Stimulated activated memory B cell treated with anti-CD40 and anti-IgM and Interleukin-4, amounts not matched to agents 10 μg/mL and 1 μg/mL and 100 μg/mL, for 72 hours (primary cell): ENCODE results near the gene SELP.
A peak's percentile ranks its signal among the peaks of the same experiment; 100 is the strongest.

ENCODE experiments used
- ATAC-seq: fragments of 150-1000 bp; cut with Tn5 transposase; 2 replicates; pipeline ENCODE4 v1.10.0; 2021
- H3K27ac Mint-ChIP-seq: one replicate; pipeline ENCODE4 v1.8.0; 2022; ENCODE audit warnings: mild to moderate bottlenecking, mixed read lengths
- H3K27me3 Mint-ChIP-seq: one replicate; pipeline ENCODE4 v1.8.0; 2022; ENCODE audit warnings: mixed read lengths
- H3K36me3 Mint-ChIP-seq: one replicate; pipeline ENCODE4 v1.8.0; 2022; ENCODE audit warnings: mixed read lengths
- H3K4me1 Mint-ChIP-seq: one replicate; pipeline ENCODE4 v1.8.0; 2022; ENCODE audit warnings: mixed read lengths
- H3K4me3 Mint-ChIP-seq: one replicate; pipeline ENCODE4 v1.8.0; 2022; ENCODE audit warnings: mild to moderate bottlenecking, moderate library complexity, mixed read lengths
- H3K9me3 Mint-ChIP-seq: one replicate; pipeline ENCODE4 v1.8.0; 2022; ENCODE audit warnings: mixed read lengths

SELP gene

DNA sequence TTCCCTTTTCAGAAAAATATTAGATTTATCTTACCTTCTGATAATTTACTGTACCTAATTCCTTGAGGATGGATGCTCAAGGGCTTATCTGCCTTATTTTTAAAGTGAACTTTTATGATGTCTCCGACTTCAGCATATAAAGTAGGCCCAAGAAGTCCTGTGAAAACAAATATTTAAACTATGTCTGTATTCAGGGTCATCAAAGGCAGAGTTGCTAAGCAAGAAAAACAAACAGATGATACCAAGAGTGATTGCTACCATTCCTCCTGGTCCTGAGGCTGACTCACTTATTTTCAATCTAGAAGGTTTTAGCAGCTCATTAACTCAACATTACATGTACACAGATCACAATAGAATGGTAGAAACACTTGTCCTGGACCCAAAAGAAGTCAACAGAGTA is 57.7 kb downstream of the SELP start:
- ATAC-seq = no peak
- H3K4me3 Mint-ChIP-seq = no peak overlapping the region
- peaks cover 11% of the 10 kb centered on the region for H3K27me3 Mint-ChIP-seq
- no peak overlapping the region for H3K27ac Mint-ChIP-seq
- no peaks in the 10 kb centered on the region for H3K9me3 Mint-ChIP-seq
- no peaks in the 10 kb centered on the region for H3K4me1 Mint-ChIP-seq
- H3K36me3 Mint-ChIP-seq = no peaks in the 10 kb centered on the region

DNA sequence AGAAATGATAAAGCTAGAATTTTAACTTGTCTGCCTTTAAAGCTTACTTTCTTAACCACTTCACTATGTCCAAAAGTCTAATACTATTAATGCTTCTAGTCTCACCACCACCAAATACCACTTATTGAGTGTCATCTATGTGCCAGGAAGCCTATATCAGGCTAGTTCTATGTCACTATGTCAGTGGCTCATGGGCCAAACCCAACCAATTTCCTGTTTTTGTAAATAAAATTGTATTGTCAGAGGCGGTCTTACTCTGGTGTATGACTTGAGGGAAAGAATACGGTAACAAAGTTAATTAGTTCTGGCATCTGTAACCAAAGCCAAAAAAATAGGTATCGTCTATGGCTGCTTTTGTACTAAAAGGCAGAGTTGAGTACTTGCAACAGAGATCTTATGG is 58.5 kb downstream of the SELP start:
- Mint-ChIP-seq H3K27me3 (peaks cover 11% of the 10 kb centered on the region), H3K9me3 (no peaks in the 10 kb centered on the region), H3K4me1 (no peaks in the 10 kb centered on the region), H3K36me3 (no peaks in the 10 kb centered on the region), H3K27ac (no peak overlapping the region), H3K4me3 (no peak overlapping the region)
- ATAC-seq = no peak

DNA sequence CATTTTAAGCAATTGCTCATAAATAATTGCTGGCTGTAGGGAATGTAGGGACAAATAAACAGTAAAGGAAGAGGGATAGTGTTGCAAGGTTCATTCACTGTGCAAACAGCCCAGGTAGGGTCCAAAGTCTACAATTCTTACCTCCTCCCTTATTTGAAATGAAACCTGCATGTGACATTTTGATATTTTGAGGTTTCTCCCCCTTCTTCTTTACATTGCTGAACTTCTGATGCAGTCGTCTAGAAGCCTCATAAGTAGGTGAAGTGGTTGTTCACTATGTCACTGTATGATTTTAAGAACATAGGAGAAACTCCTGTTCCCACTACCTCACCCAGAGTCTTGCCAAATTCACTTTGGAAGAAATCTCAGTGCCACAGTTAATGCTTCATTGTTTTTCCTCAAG is 59.8 kb downstream of the SELP start:
- H3K27me3 Mint-ChIP-seq = peaks cover 6% of the 10 kb centered on the region
- no peak overlapping the region for H3K27ac Mint-ChIP-seq
- H3K36me3 Mint-ChIP-seq = no peaks in the 10 kb centered on the region
- no peaks in the 10 kb centered on the region for H3K4me1 Mint-ChIP-seq
- no peak overlapping the region for H3K4me3 Mint-ChIP-seq
- no peak for ATAC-seq
- no peaks in the 10 kb centered on the region for H3K9me3 Mint-ChIP-seq

DNA sequence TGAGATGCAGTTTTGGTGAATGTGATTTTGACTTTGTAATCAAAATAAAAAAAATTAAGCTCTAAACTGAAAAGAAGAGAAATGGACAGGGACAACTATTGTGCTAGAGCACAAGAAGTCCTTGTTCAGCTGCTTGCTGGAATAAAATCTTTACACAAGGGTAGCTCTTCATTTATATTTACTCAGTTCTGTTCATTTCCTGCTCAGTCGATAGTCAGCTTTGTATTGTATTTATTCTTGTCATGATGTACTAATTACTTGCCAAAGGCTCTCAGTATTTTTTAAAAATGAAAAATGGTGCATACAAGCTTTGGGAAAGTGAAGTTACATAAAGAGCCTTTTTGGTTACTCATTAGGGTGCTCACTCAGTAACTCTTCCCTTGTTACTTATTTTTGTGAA is 61.4 kb downstream of the SELP start:
- Mint-ChIP-seq H3K9me3 (peaks cover 3% of the 10 kb centered on the region), H3K27ac (no peak overlapping the region), H3K4me3 (no peak overlapping the region), H3K27me3 (peaks cover 19% of the 10 kb centered on the region), H3K4me1 (no peaks in the 10 kb centered on the region), H3K36me3 (peaks cover 6% of the 10 kb centered on the region)
- no peak for ATAC-seq

DNA sequence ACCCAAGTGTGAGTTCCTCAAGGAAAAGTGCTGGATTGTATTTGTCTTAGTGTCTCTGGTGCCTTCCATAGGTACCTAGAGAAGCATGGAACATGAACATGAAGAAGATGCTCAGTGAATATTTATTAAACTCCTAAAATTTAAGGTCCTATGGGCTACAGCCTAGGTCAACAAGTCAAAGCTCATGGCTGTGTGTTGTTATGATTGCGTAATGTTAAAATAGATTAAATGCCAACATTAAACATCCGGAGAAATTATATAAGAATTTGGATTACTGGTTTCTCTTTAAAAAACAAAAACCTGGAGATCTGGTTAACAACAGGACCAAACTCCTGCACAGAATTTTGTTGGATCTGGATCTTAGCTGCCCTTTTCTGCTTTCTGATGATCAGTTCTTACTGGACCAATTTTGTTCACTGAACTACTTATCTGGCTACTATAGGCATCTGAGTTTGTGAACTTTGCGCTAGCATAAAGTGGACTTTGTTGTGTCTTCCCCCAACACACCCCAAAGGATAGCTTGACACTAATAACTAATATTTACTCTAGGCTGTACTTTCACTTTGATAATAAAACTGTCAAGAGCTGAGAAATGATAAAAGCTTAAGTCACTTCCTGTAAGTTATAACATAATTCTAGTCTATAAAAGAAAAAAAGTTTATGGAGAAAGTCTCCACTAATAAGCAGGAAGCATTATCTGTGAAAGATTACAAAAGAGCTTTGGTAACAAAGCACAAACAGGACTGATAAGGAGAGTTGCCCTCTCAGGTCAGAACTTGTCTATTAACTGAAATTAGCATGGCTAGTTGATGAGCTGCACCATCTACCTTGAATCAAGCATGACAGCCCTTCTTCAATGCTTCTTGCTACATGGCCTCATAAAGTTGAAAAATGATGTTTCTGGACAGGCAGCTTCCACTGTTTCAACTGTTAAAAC is 64.3 kb downstream of the SELP start:
- H3K36me3 Mint-ChIP-seq = peaks cover 13% of the 10 kb centered on the region
- no peaks in the 10 kb centered on the region for H3K4me1 Mint-ChIP-seq
- H3K4me3 Mint-ChIP-seq = no peak overlapping the region
- no peak for ATAC-seq
- H3K27me3 Mint-ChIP-seq = peaks cover 36% of the 10 kb centered on the region
- peaks cover 12% of the 10 kb centered on the region for H3K9me3 Mint-ChIP-seq
- no peak overlapping the region for H3K27ac Mint-ChIP-seq

DNA sequence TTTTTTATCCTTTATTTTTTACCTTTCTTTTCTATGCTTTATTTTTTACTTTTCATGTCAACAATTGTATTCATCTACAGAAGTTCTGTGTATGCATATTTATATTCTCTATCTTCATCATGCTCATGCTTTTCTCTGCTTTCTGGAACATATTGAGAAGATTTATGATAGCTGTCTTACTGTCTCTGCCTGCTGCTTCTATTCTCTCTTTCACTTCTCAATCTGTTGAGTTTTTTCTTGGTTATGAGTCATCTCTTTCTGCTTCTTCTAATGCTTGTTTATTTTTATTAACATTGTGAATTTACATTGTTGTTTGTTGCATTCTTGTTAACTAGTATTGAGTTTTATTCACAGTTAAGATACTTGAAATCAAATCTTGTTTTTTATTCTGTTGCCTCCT is 66.3 kb downstream of the SELP start:
- Mint-ChIP-seq H3K4me3 (no peak overlapping the region), H3K4me1 (no peaks in the 10 kb centered on the region), H3K27ac (no peak overlapping the region), H3K36me3 (peaks cover 13% of the 10 kb centered on the region), H3K27me3 (peaks cover 36% of the 10 kb centered on the region), H3K9me3 (peaks cover 12% of the 10 kb centered on the region)
- ATAC-seq = no peak

DNA sequence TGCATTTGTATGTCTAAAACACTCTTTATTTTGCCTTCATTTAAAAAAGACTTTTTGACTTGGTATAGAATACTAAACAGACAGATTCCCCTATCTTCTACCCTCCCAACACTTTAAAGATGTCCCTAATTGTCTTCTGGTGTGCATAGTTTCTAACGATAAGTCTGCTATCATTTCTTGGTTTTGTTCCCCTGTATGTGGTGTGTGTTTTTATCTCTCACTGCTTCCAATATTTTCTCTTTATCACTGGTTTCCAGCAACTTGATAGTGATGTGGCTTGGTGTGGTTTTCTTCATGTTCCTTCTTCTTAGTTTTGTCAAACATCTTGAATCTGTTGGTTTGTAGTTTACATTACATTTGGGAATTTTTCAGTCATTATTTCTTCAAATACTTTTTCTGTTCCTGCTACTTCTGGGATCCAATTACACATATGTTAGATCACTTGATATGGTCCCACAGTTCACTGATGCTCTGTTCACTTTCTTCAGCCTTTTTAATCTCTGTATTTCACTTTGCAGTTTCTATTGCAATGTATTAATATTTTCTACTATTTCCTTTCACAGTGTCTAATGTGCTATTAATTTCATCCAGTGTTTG is 66.8 kb downstream of the SELP start:
- H3K27me3 Mint-ChIP-seq = peaks cover 36% of the 10 kb centered on the region
- H3K4me1 Mint-ChIP-seq = no peaks in the 10 kb centered on the region
- ATAC-seq = no peak
- H3K4me3 Mint-ChIP-seq = no peak overlapping the region
- H3K9me3 Mint-ChIP-seq = peaks cover 12% of the 10 kb centered on the region
- peaks cover 13% of the 10 kb centered on the region for H3K36me3 Mint-ChIP-seq
- no peak overlapping the region for H3K27ac Mint-ChIP-seq

DNA sequence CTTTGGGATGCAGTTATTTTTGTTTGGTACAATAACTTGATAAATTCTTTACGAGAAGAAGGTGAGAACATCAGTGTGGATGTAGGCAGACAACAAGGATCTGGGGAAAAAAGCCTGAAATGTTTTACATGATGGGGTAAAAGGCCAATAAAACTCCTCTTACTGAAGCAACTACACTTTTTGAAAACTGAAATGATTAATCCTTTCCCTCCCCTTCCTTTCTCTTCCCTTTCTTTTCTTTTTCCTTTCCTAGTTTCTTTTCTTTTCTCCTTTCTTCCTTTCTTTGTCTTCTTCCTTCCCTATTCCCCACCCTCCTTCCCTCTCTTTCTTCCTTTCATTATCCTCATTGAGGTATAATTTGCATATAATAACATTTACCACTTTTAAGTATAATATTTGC is 68.2 kb downstream of the SELP start:
- Mint-ChIP-seq H3K27ac (no peak overlapping the region), H3K36me3 (peaks cover 13% of the 10 kb centered on the region), H3K4me1 (no peaks in the 10 kb centered on the region), H3K9me3 (peaks cover 12% of the 10 kb centered on the region), H3K4me3 (no peak overlapping the region), H3K27me3 (peaks cover 36% of the 10 kb centered on the region)
- no peak for ATAC-seq

DNA sequence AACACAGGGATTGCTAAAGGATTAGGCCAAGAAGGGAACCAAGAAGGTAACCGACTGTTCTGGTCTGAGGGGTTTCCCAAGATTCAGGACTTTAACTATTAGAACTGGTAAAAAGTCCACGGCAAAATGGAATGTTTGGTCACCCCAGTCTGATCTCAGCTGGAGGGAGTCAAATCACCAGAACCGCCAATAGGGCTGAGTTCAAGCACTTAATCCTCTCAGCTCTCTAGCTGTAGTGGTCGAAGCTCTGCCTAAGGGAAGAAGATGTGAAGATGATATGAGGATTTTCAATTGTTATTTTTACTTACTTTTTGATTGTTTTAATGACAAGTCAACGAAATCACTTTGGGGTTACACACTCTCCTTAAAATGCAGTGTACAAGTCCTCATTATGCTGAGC is 72.8 kb downstream of the SELP start:
- no peaks in the 10 kb centered on the region for H3K36me3 Mint-ChIP-seq
- H3K4me3 Mint-ChIP-seq = no peak overlapping the region
- H3K9me3 Mint-ChIP-seq = no peaks in the 10 kb centered on the region
- ATAC-seq = no peak
- H3K4me1 Mint-ChIP-seq = no peaks in the 10 kb centered on the region
- no peak overlapping the region for H3K27ac Mint-ChIP-seq
- H3K27me3 Mint-ChIP-seq = peaks cover 3% of the 10 kb centered on the region

DNA sequence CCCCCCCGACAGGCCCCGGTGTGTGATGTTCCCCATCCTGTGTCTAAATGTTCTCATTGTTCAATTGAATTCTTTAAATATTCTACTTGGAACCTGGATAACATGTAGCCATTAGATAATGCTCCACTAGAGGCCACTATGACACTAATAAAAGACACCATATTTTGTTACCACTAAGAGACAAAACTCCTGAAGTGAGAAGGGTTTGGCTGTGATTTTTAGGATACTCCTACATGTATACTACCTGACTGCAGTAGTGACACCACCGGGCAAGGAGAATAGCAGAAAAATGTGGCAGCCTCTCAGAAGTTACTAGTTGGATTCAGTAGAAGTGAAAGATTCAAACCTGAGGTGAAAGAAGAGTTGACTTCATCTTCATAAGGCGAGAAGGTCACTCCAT is 79.6 kb downstream of the SELP start:
- Mint-ChIP-seq H3K27me3 (no peaks in the 10 kb centered on the region), H3K27ac (no peak overlapping the region), H3K9me3 (no peaks in the 10 kb centered on the region), H3K4me1 (no peaks in the 10 kb centered on the region), H3K4me3 (no peak overlapping the region), H3K36me3 (no peaks in the 10 kb centered on the region)
- peak; percentile 56 for ATAC-seq

DNA sequence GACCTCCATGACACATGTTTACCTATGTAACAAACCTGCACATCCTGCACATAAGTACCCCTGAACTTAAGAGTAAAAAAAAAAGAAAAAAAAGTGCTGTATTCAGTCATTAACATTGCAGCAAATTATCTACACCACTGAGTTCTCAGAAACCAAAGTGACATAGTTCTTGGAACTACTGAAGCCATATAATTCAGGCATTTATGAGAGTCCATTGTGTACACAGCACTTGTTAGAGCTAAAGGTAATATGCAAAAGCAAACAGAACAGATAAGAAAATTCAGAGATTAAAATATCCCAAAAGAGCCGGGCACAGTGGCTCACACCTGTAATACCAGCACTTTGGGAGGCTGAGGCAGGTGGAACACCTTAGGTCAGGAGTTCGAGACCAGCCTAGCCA is 81.6 kb downstream of the SELP start:
- no peak for ATAC-seq
- no peak overlapping the region for H3K4me3 Mint-ChIP-seq
- no peaks in the 10 kb centered on the region for H3K36me3 Mint-ChIP-seq
- no peaks in the 10 kb centered on the region for H3K4me1 Mint-ChIP-seq
- no peak overlapping the region for H3K27ac Mint-ChIP-seq
- H3K9me3 Mint-ChIP-seq = no peaks in the 10 kb centered on the region
- H3K27me3 Mint-ChIP-seq = no peaks in the 10 kb centered on the region

DNA sequence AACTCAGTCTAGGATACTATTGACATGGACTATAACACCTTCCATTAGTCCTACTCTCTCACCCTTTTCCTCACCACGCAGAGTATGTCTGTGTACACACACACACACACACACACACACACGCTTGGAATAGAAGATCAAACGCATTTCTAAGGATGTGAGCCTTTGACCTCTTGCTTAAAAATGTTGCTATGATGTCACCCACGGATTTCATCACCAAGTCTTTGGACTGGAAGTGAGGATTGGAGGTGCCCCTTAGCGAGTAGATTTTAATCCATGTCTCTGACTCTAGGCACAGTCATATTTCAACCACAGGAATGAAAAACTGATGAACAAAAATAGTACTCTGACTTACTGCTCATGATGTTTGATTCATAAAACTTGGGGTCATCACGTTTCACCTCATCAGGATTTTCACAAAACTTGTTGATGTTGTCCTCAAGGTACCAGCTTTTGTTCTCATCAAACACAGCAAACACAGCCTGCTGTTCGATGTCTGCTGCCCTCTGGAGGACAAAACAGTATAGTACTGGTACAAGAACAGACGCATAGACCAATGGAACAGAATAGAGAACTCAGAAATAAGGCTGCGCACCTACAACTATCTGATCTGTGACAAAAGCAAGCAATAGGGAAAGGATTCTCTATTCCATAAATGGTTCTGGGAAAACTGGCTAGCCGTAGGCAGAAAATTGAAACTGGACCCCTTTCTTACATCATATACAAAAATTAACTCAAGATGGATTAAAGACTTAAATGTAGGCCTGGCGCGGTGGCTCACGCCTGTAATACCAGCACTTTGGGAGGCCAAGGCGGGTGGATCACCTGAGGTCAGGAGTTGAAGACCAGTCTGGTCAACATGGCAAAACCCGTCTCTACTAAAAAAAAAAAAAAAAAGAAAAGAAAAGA is 83.6 kb downstream of the SELP start:
- no peaks in the 10 kb centered on the region for H3K9me3 Mint-ChIP-seq
- H3K4me1 Mint-ChIP-seq = no peaks in the 10 kb centered on the region
- no peaks in the 10 kb centered on the region for H3K27me3 Mint-ChIP-seq
- no peak overlapping the region for H3K4me3 Mint-ChIP-seq
- no peaks in the 10 kb centered on the region for H3K36me3 Mint-ChIP-seq
- ATAC-seq = peak; percentile 76
- no peak overlapping the region for H3K27ac Mint-ChIP-seq

DNA sequence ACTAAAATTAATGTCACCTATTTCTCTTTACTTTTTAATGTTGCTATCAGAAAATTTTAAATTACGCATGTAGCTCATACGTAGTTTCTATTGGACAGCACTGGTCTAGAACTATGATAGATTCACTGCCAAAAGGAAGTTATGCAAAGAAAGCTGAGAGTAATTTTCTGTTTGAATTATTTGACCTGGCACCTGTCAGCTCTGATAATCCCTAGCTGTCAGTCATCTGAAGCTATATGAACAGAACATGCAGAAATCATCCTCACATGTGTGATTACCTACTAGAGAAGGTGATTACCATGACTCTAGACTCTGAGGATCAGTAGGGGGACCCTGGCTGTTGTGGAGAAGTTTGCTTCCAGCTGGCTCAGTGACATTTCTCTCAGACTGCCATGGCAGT is 84.5 kb downstream of the SELP start:
- Mint-ChIP-seq H3K4me1 (no peaks in the 10 kb centered on the region), H3K36me3 (no peaks in the 10 kb centered on the region), H3K27ac (no peak overlapping the region)

DNA sequence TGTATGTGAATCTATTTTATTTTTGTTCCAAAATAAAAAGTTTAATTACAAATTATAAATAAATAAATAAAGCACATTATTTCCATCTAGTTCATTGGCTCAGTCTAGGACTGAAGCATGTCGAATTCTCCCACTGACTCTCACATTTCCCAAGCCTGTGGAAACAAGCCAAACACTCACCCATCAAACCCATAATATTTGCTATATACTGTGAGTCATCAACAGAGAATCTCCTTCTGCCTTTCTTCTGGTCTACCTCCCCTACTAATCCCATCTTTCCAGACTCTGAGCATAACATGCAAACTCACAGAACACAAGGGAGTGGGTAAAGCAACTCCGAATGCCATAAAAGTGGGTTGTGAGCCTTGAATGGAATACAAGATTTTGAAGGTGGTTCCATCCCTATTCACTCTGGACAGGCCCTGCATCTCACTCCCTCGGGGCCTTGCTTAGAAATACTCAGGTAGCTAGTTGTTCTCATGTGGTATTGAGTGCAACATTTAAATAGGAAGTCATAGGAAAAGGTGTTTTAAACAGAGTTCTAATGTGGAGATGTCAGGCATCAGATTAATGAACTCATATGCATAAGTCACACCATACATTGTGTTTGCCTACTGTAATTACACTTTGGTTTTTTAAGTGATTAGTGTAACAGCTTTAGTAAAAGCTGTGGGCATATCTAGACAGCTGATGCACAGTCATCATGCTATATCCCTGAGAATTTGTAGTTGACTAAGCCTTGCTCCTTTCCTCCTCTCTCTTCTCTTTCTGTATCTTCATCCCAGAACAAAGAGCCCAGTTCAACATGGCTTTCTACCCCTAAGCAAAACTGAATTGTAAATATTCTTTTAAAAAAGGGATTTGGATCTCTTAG is 90.7 kb downstream of the SELP start:
- Mint-ChIP-seq H3K27ac (no peak overlapping the region), H3K4me1 (no peaks in the 10 kb centered on the region), H3K36me3 (no peaks in the 10 kb centered on the region), H3K4me3 (no peak overlapping the region), H3K27me3 (no peaks in the 10 kb centered on the region), H3K9me3 (no peaks in the 10 kb centered on the region)
- no peak for ATAC-seq

More for the DNA sequence above, 84.5 kb downstream of the SELP start:
- Mint-ChIP-seq H3K27me3 (no peaks in the 10 kb centered on the region), H3K4me3 (no peak overlapping the region), H3K9me3 (no peaks in the 10 kb centered on the region)
- no peak for ATAC-seq
